NK-92 treated with Interleukin-12 subunit alpha and Interleukin-12 subunit beta, amount 100 ng/mL, for 24 hours (cell line): ENCODE results near the gene TLE7.

Experiments
- DNase-seq: peaks from one replicate; lab custom pipeline; 2025; lab: John Stamatoyannopoulos, UW

The TLE7 gene

GRCh38 chr16:71442051-71442440, at the start of gene TLE7:
Gene TLE7 (minus strand): TSS chr16:71442054. CDS start chr16:71433324, 8,730 bp downstream.
- DNase-seq, result no peak

GRCh38 chr16:71491054-71491453, 49.2 kb upstream of the TLE7 start:
- no peak for DNase-seq

- DNase-seq, result no peak
Measured at GRCh38 chr16:71490361-71490760, 48.5 kb upstream of the TLE7 start.

- DNase-seq, result no peak
Measured at GRCh38 chr16:71489122-71489521, 47.3 kb upstream of the TLE7 start, which contains the start of gene ZNF19. Gene ZNF19 (minus strand): TSS chr16:71489324. CDS start chr16:71482114, 7,210 bp downstream.

- peak; percentile 50 for DNase-seq
Measured at GRCh38 chr16:71484006-71484893, 42.4 kb upstream of the TLE7 start.

GRCh38 chr16:71482569-71482968, 40.7 kb upstream of the TLE7 start:
- no peak for DNase-seq

- no peak for DNase-seq
Measured at GRCh38 chr16:71480956-71481355, 39.1 kb upstream of the TLE7 start.

GRCh38 chr16:71479420-71479819, 37.6 kb upstream of the TLE7 start:
- DNase-seq, result no peak

GRCh38 chr16:71476457-71477124, 34.7 kb upstream of the TLE7 start:
- DNase-seq, result no peak

- no peak for DNase-seq
Measured at GRCh38 chr16:71474864-71475263, 33.0 kb upstream of the TLE7 start.

GRCh38 chr16:71473891-71474290, 32.0 kb upstream of the TLE7 start:
- DNase-seq, result no peak

GRCh38 chr16:71472931-71473330, 31.1 kb upstream of the TLE7 start:
- DNase-seq, result no peak

GRCh38 chr16:71472051-71472450, 30.2 kb upstream of the TLE7 start:
- no peak for DNase-seq

- no peak for DNase-seq
Measured at GRCh38 chr16:71467810-71468209, 26.0 kb upstream of the TLE7 start.

GRCh38 chr16:71464231-71464630, 22.4 kb upstream of the TLE7 start:
- DNase-seq, result no peak

- DNase-seq, result peak; percentile 56
Measured at GRCh38 chr16:71461686-71462648, 20.1 kb upstream of the TLE7 start, which contains the start of gene ZNF23. Gene ZNF23 (minus strand): TSS chr16:71462247. CDS start chr16:71456796, 5,451 bp downstream.

GRCh38 chr16:71460941-71461340, 19.1 kb upstream of the TLE7 start:
- no peak for DNase-seq

GRCh38 chr16:71460236-71460635, 18.4 kb upstream of the TLE7 start:
- no peak for DNase-seq

- no peak for DNase-seq
Measured at GRCh38 chr16:71459510-71459909, 17.7 kb upstream of the TLE7 start.

- no peak for DNase-seq
Measured at GRCh38 chr16:71456801-71457200, 14.9 kb upstream of the TLE7 start.

GRCh38 chr16:71453036-71453435, 11.2 kb upstream of the TLE7 start:
- no peak for DNase-seq

GRCh38 chr16:71449020-71449419, 7.2 kb upstream of the TLE7 start:
- no peak for DNase-seq
